Measurements from ENCODE around the gene FARP1. TPM values are rescaled to one million over a fixed set of nuclear protein-coding genes. Genes with fewer than 3 reads are reported as not detected.

Gene FARP1
- total RNA-seq, 1 donor from 2014 or later: 110 TPM

GRCh38 chr13:98293103-98293502 is 150.2 kb downstream of the FARP1 start:
- ATAC-seq (peak; percentile 94 to 95), DNase-seq (peak; percentile 55)
- H3K27ac ChIP-seq: peak overlapping the region; percentile 37
- no peak overlapping the region for H3K4me3 ChIP-seq
- H3K9me3 ChIP-seq: no peaks in the 10 kb centered on the region
- TF ChIP-seq CTCF (IDR thresholded peaks at IDR 0.05): no peak
- no peaks in the 10 kb centered on the region for H3K36me3 ChIP-seq
- no peaks in the 10 kb centered on the region for H3K27me3 ChIP-seq (ENCODE audit: low read depth)
- intact Hi-C loops (cut with DNase I): no loop called here
- peaks cover 18% of the 10 kb centered on the region for H3K4me1 ChIP-seq

- Histone ChIP-seq H3K27me3 (ENCODE audit: low read depth) (no peaks in the 10 kb centered on the region), H3K36me3 (no peaks in the 10 kb centered on the region), H3K27ac (peak overlapping the region; percentile 37), H3K9me3 (no peaks in the 10 kb centered on the region), H3K4me1 (peaks cover 23% of the 10 kb centered on the region), H3K4me3 (no peak overlapping the region)
- DNase-seq: no peak
- no peak for TF ChIP-seq CTCF (IDR thresholded peaks at IDR 0.05)
- intact Hi-C loops (cut with DNase I): no loop called here
- ATAC-seq: peak in 1 of 2 donors; percentile 9
Measured at GRCh38 chr13:98293570-98294142, 150.8 kb downstream of the FARP1 start.

GRCh38 chr13:98295371-98295770 is 152.5 kb downstream of the FARP1 start:
- no peak for TF ChIP-seq CTCF (IDR thresholded peaks at IDR 0.05)
- ATAC-seq: no peak

GRCh38 chr13:98297051-98297450 is 154.2 kb downstream of the FARP1 start:
- Histone ChIP-seq H3K27ac (no peak overlapping the region), H3K4me1 (peaks cover 55% of the 10 kb centered on the region), H3K36me3 (no peaks in the 10 kb centered on the region), H3K27me3 (ENCODE audit: low read depth) (no peaks in the 10 kb centered on the region), H3K4me3 (no peak overlapping the region), H3K9me3 (no peaks in the 10 kb centered on the region)
- TF ChIP-seq CTCF (IDR thresholded peaks at IDR 0.05): no peak
- DNase-seq (no peak), ATAC-seq (no peak)
- intact Hi-C loops (cut with DNase I): no loop called here

More at GRCh38 chr13:98295371-98295770, 152.5 kb downstream of the FARP1 start:
- Histone ChIP-seq H3K4me3 (no peak overlapping the region), H3K9me3 (no peaks in the 10 kb centered on the region), H3K36me3 (no peaks in the 10 kb centered on the region), H3K4me1 (peaks cover 40% of the 10 kb centered on the region), H3K27ac (no peak overlapping the region), H3K27me3 (ENCODE audit: low read depth) (no peaks in the 10 kb centered on the region)
- DNase-seq: no peak
- intact Hi-C loops (cut with DNase I): no loop called here

GRCh38 chr13:98297745-98298144 is 154.9 kb downstream of the FARP1 start:
- intact Hi-C loops (cut with DNase I): no loop called here
- H3K4me1 ChIP-seq: peaks cover 55% of the 10 kb centered on the region
- DNase-seq (no peak), ATAC-seq (no peak)
- TF ChIP-seq CTCF (IDR thresholded peaks at IDR 0.05): no peak
- H3K27me3 ChIP-seq (ENCODE audit: low read depth): no peaks in the 10 kb centered on the region
- H3K9me3 ChIP-seq: no peaks in the 10 kb centered on the region
- H3K36me3 ChIP-seq: no peaks in the 10 kb centered on the region
- H3K27ac ChIP-seq: no peak overlapping the region
- H3K4me3 ChIP-seq: no peak overlapping the region

Data from lower lobe of right lung (tissue), 2 donors.